Non-pigmented ciliary epithelial cell (primary cell): ENCODE data around the gene ATXN2.
"Not testable (repeated sequence)": the region's sequence is repeated elsewhere in the genome, so short reads cannot be mapped to it uniquely, and the experiment has no call there.

ENCODE experiments used
- DNase-seq: peaks from one replicate; pipeline ENCODE4 v3.0.0-alpha.2; 2010; ENCODE audit warnings: low read depth

The ATXN2 gene

GRCh38 chr12:111404362-111405148 lies 194.6 kb downstream of the ATXN2 start:
- no peak for DNase-seq

- DNase-seq = not testable (repeated sequence)
Observed at GRCh38 chr12:111402490-111402824, 196.7 kb downstream of the ATXN2 start.
